HEK293 (cell line): ENCODE results near the gene KRT82.

Source experiments
- CTCF ChIA-PET: fragments of 350-600 bp; formaldehyde crosslinking; extraction: SDS; loops from one replicate; lab custom pipeline; 2021; ENCODE audit warnings: antibody characterized with exemption; lab: Yijun Ruan, JAX
- POLR2A ChIA-PET: fragments of 300-600 bp; formaldehyde crosslinking; extraction: SDS; loops from one replicate; lab custom pipeline; 2020; ENCODE audit warnings: antibody characterized with exemption, inconsistent platforms; lab: Yijun Ruan, JAX
- H3K27ac ChIP-seq: fragments of 200-500 bp; sonication (Bioruptor generic); 2 replicates; pipeline ENCODE4 v1.5.1; 2014; ENCODE audit warnings: low read depth, low read length, control low read depth, inconsistent platforms; ENCODE audit errors: extremely low read depth
- H3K36me3 ChIP-seq, 2 experiments: fragments of 200-500 bp in 1 of 2; sonication (Bioruptor generic) in 1 of 2; 1 replicate in 1 of 2; 2 replicates in 1 of 2; pipeline ENCODE4 v1.5.1; 2014 to 2017; ENCODE audit warnings: inconsistent platforms in 2 of 2, low read length in 2 of 2; ENCODE audit not compliant: control insufficient read depth in 2 of 2, insufficient read depth in 1 of 2
- H3K4me1 ChIP-seq: fragments of 200-500 bp; sonication (Bioruptor generic); 2 replicates; pipeline ENCODE4 v1.5.1; 2014; ENCODE audit warnings: mild to moderate bottlenecking, low read length, inconsistent platforms; ENCODE audit not compliant: control insufficient read depth, insufficient read depth
- H3K4me3 ChIP-seq: 2 replicates; pipeline ENCODE4 v1.5.1; 2011; ENCODE audit warnings: low read depth, mild to moderate bottlenecking, control low read depth, low read length, moderate library complexity
- H3K9me3 ChIP-seq: fragments of 200-500 bp; sonication (Bioruptor generic); 2 replicates; pipeline ENCODE4 v1.5.1; 2014; ENCODE audit warnings: low read depth, low read length, inconsistent platforms; ENCODE audit not compliant: control insufficient read depth, insufficient read depth
- GLIS2 ChIP-seq: fragments of 450-650 bp; formaldehyde crosslinking; IDR thresholded peaks from 2 replicates; pipeline ENCODE4 v1.5.1; 2016; ENCODE audit warnings: missing biosample characterization, missing genetic modification characterization
- HOXC10 ChIP-seq: sonication (generic); formaldehyde crosslinking; IDR thresholded peaks from 2 replicates; pipeline ENCODE4 v1.8.1; 2023; ENCODE audit warnings: mild to moderate bottlenecking, missing genetic modification reagents
- KLF10 ChIP-seq: fragments of 450-650 bp; IDR thresholded peaks from 2 replicates; pipeline ENCODE4 v1.5.1; 2018; ENCODE audit warnings: missing biosample characterization, mild to moderate bottlenecking, missing genetic modification characterization
- KLF16 ChIP-seq: fragments of 450-650 bp; formaldehyde crosslinking; IDR thresholded peaks from 2 replicates; pipeline ENCODE4 v1.5.1; 2017; ENCODE audit warnings: missing biosample characterization, missing genetic modification characterization
- SCRT1 ChIP-seq: fragments of 450-650 bp; formaldehyde crosslinking; IDR thresholded peaks from 2 replicates; pipeline ENCODE4 v1.5.1; 2016; ENCODE audit warnings: missing biosample characterization, missing genetic modification characterization, borderline replicate concordance
- ZBTB1 ChIP-seq: fragments of 450-650 bp; formaldehyde crosslinking; IDR thresholded peaks from 2 replicates; pipeline ENCODE4 v1.5.1; 2016; ENCODE audit warnings: missing biosample characterization, missing genetic modification characterization
- ZNF112 ChIP-seq: fragments of 450-650 bp; formaldehyde crosslinking; IDR thresholded peaks from 2 replicates; pipeline ENCODE4 v1.5.0; 2017; ENCODE audit warnings: missing biosample characterization, missing genetic modification characterization
- ZNF169 ChIP-seq: fragments of 450-650 bp; formaldehyde crosslinking; IDR thresholded peaks from 2 replicates; pipeline ENCODE4 v1.5.1; 2016; ENCODE audit warnings: missing biosample characterization, missing genetic modification characterization
- ZNF175 ChIP-seq: fragments of 450-650 bp; formaldehyde crosslinking; IDR thresholded peaks from 2 replicates; pipeline ENCODE4 v1.5.1; 2016; ENCODE audit warnings: missing biosample characterization, missing genetic modification characterization
- ZNF214 ChIP-seq: fragments of 450-650 bp; formaldehyde crosslinking; IDR thresholded peaks from 2 replicates; pipeline ENCODE4 v1.5.1; 2017; ENCODE audit warnings: missing biosample characterization, mild to moderate bottlenecking, missing genetic modification characterization, borderline replicate concordance
- ZNF221 ChIP-seq: fragments of 450-650 bp; formaldehyde crosslinking; IDR thresholded peaks from 2 replicates; pipeline ENCODE4 v1.5.1; 2017; ENCODE audit warnings: missing biosample characterization, missing genetic modification characterization, borderline replicate concordance
- ZNF274 ChIP-seq, 2 experiments: fragments of 200-500 bp in 1 of 2; fragments of 450-650 bp in 1 of 2; sonication (Bioruptor generic) in 1 of 2; formaldehyde crosslinking in 1 of 2; IDR thresholded peaks; 2 replicates each; pipeline versions ENCODE4 v1.5.1 to v1.6.1; 2014 to 2016; ENCODE audit warnings: borderline replicate concordance in 1 of 2, inconsistent platforms in 1 of 2, low read length in 1 of 2, missing biosample characterization in 1 of 2, missing genetic modification characterization in 1 of 2
- ZNF510 ChIP-seq: fragments of 450-650 bp; formaldehyde crosslinking; IDR thresholded peaks from 2 replicates; pipeline ENCODE4 v1.5.1; 2018; ENCODE audit warnings: mild to moderate bottlenecking, missing genetic modification characterization, missing biosample characterization; ENCODE audit not compliant: insufficient replicate concordance
- ZNF548 ChIP-seq: fragments of 450-650 bp; formaldehyde crosslinking; IDR thresholded peaks from 2 replicates; pipeline ENCODE4 v1.5.1; 2016; ENCODE audit warnings: missing biosample characterization, missing genetic modification characterization
- ZNF549 ChIP-seq: fragments of 450-650 bp; IDR thresholded peaks from 2 replicates; pipeline ENCODE4 v1.5.1; 2018; ENCODE audit warnings: missing biosample characterization, missing genetic modification characterization, mild to moderate bottlenecking, inconsistent platforms, moderate library complexity
- ZNF76 ChIP-seq: fragments of 450-650 bp; formaldehyde crosslinking; IDR thresholded peaks from 2 replicates; pipeline ENCODE4; 2016; ENCODE audit warnings: low read depth, missing biosample characterization, missing genetic modification characterization, borderline replicate concordance
- ZNF777 ChIP-seq: fragments of 450-650 bp; formaldehyde crosslinking; IDR thresholded peaks from 2 replicates; pipeline ENCODE4 v1.5.1; 2017; ENCODE audit warnings: missing biosample characterization, missing genetic modification characterization, borderline replicate concordance
- TF ChIP-seq, protein P1 (sequence below): fragments of 450-650 bp; formaldehyde crosslinking; IDR thresholded peaks from 2 replicates; pipeline ENCODE4 v1.5.1; 2016; ENCODE audit warnings: missing biosample characterization, missing genetic modification characterization
- TF ChIP-seq, protein P2 (sequence below): fragments of 450-650 bp; formaldehyde crosslinking; IDR thresholded peaks from 2 replicates; pipeline ENCODE4 v1.5.1; 2016; ENCODE audit warnings: missing biosample characterization, missing genetic modification characterization
- TF ChIP-seq, protein P3 (sequence below): fragments of 450-650 bp; formaldehyde crosslinking; IDR thresholded peaks from 2 replicates; pipeline ENCODE4 v1.5.1; 2016; ENCODE audit warnings: missing biosample characterization, missing genetic modification characterization
- TF ChIP-seq, protein P4 (sequence below): IDR thresholded peaks from 2 replicates; pipeline ENCODE4 v1.6.1; 2011; ENCODE audit warnings: mild to moderate bottlenecking, low read depth, low read length, borderline replicate concordance
- TF ChIP-seq, protein P5 (sequence below): fragments of 450-650 bp; formaldehyde crosslinking; IDR thresholded peaks from 2 replicates; pipeline ENCODE4 v1.5.1; 2016; ENCODE audit warnings: missing biosample characterization, missing genetic modification characterization

The KRT82 gene

DNA sequence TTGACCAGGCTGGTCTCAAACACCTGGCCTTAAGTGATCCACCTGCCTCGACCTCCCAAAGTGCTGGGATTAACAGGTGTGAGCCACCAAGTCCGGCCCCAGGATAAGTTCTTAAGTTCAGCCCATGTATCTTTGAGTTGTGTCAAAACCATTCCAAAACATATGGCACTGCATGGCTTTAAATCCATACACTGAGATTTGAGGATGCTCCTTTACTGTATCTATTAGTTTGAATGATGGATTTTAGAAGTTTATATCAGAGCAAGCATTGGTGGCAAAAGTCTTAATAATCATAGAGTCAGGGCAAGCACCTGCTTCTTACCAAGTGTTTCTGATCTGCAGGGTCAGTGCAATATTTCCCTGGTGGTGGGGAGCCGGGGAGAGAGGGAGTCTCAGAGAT is 39.7 kb upstream of the KRT82 start:
- ChIA-PET POLR2A (no interaction called here), CTCF (no interaction called here)
- H3K36me3 ChIP-seq = no peaks in the 10 kb centered on the region
- no peak overlapping the region for H3K27ac ChIP-seq
- H3K4me1 ChIP-seq = no peaks in the 10 kb centered on the region
- H3K9me3 ChIP-seq = no peaks in the 10 kb centered on the region
- H3K4me3 ChIP-seq = no peak overlapping the region
- no peak for TF ChIP-seq SCRT1
- TF ChIP-seq ZNF169 = no peak
- no peak for TF ChIP-seq KLF10
- TF ChIP-seq KLF16 (tag by site-specific recombination) = no peak
- TF ChIP-seq HOXC10 (CRISPR knock-in tag) = no peak
- TF ChIP-seq ZBTB1 (tag by site-specific recombination) = no peak
- TF ChIP-seq ZNF175 (tag by site-specific recombination) = no peak
- no peak for TF ChIP-seq GLIS2 (tag by site-specific recombination)
- TF ChIP-seq ZNF112 = no peak
- TF ChIP-seq, protein P1, sequence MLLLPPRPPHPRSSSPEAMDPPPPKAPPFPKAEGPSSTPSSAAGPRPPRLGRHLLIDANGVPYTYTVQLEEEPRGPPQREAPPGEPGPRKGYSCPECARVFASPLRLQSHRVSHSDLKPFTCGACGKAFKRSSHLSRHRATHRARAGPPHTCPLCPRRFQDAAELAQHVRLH (tag by site-specific recombination) = no peak
- TF ChIP-seq, protein P2, sequence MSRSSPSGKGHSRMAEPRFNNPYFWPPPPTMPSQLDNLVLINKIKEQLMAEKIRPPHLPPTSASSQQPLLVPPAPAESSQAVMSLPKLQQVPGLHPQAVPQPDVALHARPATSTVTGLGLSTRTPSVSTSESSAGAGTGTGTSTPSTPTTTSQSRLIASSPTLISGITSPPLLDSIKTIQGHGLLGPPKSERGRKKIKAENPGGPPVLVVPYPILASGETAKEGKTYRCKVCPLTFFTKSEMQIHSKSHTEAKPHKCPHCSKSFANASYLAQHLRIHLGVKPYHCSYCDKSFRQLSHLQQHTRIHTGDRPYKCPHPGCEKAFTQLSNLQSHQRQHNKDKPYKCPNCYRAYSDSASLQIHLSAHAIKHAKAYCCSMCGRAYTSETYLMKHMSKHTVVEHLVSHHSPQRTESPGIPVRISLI (tag by site-specific recombination) = no peak
- TF ChIP-seq ZNF274 (IDR thresholded peaks at IDR 0.05; ENCODE audit: low read length) = no peak
- TF ChIP-seq ZNF274 (tag by site-specific recombination; IDR thresholded peaks at IDR 0.05; ENCODE audit: borderline replicate concordance) = no peak
- no peak for TF ChIP-seq ZNF221 (tag by site-specific recombination)
- TF ChIP-seq, protein P3, sequence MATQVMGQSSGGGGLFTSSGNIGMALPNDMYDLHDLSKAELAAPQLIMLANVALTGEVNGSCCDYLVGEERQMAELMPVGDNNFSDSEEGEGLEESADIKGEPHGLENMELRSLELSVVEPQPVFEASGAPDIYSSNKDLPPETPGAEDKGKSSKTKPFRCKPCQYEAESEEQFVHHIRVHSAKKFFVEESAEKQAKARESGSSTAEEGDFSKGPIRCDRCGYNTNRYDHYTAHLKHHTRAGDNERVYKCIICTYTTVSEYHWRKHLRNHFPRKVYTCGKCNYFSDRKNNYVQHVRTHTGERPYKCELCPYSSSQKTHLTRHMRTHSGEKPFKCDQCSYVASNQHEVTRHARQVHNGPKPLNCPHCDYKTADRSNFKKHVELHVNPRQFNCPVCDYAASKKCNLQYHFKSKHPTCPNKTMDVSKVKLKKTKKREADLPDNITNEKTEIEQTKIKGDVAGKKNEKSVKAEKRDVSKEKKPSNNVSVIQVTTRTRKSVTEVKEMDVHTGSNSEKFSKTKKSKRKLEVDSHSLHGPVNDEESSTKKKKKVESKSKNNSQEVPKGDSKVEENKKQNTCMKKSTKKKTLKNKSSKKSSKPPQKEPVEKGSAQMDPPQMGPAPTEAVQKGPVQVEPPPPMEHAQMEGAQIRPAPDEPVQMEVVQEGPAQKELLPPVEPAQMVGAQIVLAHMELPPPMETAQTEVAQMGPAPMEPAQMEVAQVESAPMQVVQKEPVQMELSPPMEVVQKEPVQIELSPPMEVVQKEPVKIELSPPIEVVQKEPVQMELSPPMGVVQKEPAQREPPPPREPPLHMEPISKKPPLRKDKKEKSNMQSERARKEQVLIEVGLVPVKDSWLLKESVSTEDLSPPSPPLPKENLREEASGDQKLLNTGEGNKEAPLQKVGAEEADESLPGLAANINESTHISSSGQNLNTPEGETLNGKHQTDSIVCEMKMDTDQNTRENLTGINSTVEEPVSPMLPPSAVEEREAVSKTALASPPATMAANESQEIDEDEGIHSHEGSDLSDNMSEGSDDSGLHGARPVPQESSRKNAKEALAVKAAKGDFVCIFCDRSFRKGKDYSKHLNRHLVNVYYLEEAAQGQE (tag by site-specific recombination) = no peak
- TF ChIP-seq, all 188 proteins: peak for 0

DNA sequence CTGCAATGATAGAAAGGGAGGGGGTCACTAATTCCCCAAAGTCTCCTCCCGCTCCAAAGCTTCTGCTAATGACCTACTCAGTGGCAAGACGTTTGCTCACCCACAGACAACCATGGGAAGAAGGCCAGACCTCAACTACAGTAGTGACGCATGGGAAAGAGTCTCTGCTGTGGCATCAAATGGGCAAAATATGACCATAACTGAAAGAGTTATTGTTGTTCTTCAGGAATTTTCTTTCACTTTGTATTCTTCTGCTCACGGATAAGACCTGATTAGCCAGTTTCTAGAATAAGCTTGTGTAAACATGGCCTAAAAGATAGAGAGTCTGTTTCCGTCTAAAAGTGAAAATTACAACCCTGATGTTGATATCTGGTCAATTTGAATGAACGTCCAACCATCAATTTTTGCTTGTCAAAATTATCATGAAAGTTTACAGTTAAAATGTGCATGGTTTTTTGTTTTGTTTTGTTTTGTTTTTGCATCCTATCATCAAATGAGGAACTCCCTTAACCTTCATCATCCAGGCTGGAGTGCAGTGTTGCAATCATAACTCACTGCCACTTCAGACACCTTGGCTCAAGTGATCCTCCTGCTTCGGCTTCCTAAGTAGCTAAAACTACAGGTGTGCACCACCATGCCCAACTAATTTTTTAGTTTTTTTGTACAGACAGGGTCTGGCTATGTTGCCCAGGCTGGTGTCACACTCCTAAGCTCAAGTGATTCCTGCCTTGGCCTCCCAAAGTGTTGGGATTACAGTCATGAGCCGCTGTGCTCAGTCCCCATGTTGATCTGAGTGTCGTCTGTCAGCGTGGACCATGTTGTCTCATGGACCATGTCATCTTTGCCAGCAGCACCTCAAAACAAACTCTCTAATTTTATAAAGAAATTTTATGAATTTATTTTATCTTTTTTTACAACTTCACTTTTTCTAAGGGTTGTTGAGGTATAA is 38.8 kb upstream of the KRT82 start:
- H3K4me1 ChIP-seq = no peaks in the 10 kb centered on the region
- ChIA-PET POLR2A (no interaction called here), CTCF (interaction anchor here (0.5 to 1.0 kb wide), 3 partner anchors 433 to 440 kb away, joined by 3 to 4 read pairs (median 3); no protein-coding TSS in a partner anchor)
- no peak overlapping the region for H3K27ac ChIP-seq
- no peaks in the 10 kb centered on the region for H3K9me3 ChIP-seq
- no peak overlapping the region for H3K4me3 ChIP-seq
- no peaks in the 10 kb centered on the region for H3K36me3 ChIP-seq
- TF ChIP-seq ZNF548 (tag by site-specific recombination) (no peak), ZNF777 (no peak), ZNF549 (no peak), ZNF510 (tag by site-specific recombination) (no peak), ZNF214 (no peak), ZNF76 (no peak)
- TF ChIP-seq, protein P4, sequence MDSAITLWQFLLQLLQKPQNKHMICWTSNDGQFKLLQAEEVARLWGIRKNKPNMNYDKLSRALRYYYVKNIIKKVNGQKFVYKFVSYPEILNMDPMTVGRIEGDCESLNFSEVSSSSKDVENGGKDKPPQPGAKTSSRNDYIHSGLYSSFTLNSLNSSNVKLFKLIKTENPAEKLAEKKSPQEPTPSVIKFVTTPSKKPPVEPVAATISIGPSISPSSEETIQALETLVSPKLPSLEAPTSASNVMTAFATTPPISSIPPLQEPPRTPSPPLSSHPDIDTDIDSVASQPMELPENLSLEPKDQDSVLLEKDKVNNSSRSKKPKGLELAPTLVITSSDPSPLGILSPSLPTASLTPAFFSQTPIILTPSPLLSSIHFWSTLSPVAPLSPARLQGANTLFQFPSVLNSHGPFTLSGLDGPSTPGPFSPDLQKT = no peak
- TF ChIP-seq, protein P3 (tag by site-specific recombination) = no peak
- TF ChIP-seq, protein P5, sequence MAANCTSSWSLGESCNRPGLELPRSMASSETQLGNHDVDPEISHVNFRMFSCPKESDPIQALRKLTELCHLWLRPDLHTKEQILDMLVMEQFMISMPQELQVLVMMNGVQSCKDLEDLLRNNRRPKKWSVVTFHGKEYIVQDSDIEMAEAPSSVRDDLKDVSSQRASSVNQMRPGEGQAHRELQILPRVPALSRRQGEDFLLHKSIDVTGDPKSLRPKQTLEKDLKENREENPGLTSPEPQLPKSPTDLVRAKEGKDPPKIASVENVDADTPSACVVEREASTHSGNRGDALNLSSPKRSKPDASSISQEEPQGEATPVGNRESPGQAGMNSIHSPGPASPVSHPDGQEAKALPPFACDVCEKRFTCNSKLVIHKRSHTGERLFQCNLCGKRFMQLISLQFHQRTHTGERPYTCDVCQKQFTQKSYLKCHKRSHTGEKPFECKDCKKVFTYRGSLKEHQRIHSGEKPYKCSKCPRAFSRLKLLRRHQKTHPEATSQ (tag by site-specific recombination) = no peak
